ENCODE measurements around the gene SDK1. TPM values are rescaled to one million over a fixed set of nuclear protein-coding genes. Genes with fewer than 3 reads are reported as not detected.
A peak's percentile ranks its signal among the peaks of the same experiment; 100 is the strongest.

SDK1 gene
- total RNA-seq, 1 donor from 2014 or later = 5.4 TPM

DNA sequence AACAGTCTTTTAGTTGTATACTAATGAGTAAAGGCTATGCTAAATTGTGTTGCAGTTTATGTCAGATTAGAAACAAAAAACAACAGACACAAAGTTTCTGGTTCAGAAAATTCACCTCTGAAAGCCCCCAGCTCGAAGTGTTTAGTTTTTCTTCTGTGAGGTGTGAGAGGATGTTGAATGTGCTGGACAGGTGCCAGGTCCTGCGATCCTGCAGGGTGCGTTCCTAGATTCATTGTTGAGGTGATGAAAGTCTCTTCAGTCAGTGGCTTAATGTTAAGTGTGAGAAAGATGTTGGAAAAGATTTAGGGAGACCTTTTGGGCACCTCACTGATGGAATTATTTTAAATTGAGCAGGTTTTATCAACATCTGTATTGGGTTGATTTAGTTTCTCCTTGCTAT, 287.3 kb downstream of the SDK1 start:
- no peaks in the 10 kb centered on the region for H3K9me3 Mint-ChIP-seq (ENCODE audit: unreplicated experiment)
- H3K4me1 Mint-ChIP-seq (ENCODE audit: unreplicated experiment) = peaks cover 11% of the 10 kb centered on the region
- H3K36me3 Mint-ChIP-seq (ENCODE audit: unreplicated experiment) = no peaks in the 10 kb centered on the region
- no peaks in the 10 kb centered on the region for H3K27me3 Mint-ChIP-seq (ENCODE audit: unreplicated experiment)
- no peak overlapping the region for H3K4me3 Mint-ChIP-seq (ENCODE audit: unreplicated experiment)
- no peak for TF ChIP-seq CTCF (IDR thresholded peaks at IDR 0.05)
- no peak for DNase-seq (ENCODE audit: extremely low spot score, unreplicated experiment)
- H3K27ac Mint-ChIP-seq (ENCODE audit: unreplicated experiment) = no peak overlapping the region

- no peaks in the 10 kb centered on the region for H3K36me3 Mint-ChIP-seq (ENCODE audit: unreplicated experiment)
- H3K27ac Mint-ChIP-seq (ENCODE audit: unreplicated experiment) = no peak overlapping the region
- no peak overlapping the region for H3K4me3 Mint-ChIP-seq (ENCODE audit: unreplicated experiment)
- peaks cover 11% of the 10 kb centered on the region for H3K4me1 Mint-ChIP-seq (ENCODE audit: unreplicated experiment)
- no peak for TF ChIP-seq CTCF (IDR thresholded peaks at IDR 0.05)
- H3K27me3 Mint-ChIP-seq (ENCODE audit: unreplicated experiment) = no peaks in the 10 kb centered on the region
- no peak for DNase-seq (ENCODE audit: extremely low spot score, unreplicated experiment)
- no peaks in the 10 kb centered on the region for H3K9me3 Mint-ChIP-seq (ENCODE audit: unreplicated experiment)
These were observed 288.7 kb downstream of the SDK1 start for GRCh38 chr7:3589752-3590151.

GRCh38 chr7:3591219-3591618, 290.2 kb downstream of the SDK1 start:
- Mint-ChIP-seq H3K27me3 (ENCODE audit: unreplicated experiment) (no peaks in the 10 kb centered on the region), H3K9me3 (ENCODE audit: unreplicated experiment) (no peaks in the 10 kb centered on the region), H3K4me1 (ENCODE audit: unreplicated experiment) (peaks cover 11% of the 10 kb centered on the region), H3K27ac (ENCODE audit: unreplicated experiment) (no peak overlapping the region), H3K4me3 (ENCODE audit: unreplicated experiment) (no peak overlapping the region), H3K36me3 (ENCODE audit: unreplicated experiment) (no peaks in the 10 kb centered on the region)
- no peak for DNase-seq (ENCODE audit: extremely low spot score, unreplicated experiment)
- no peak for TF ChIP-seq CTCF (IDR thresholded peaks at IDR 0.05)

DNA sequence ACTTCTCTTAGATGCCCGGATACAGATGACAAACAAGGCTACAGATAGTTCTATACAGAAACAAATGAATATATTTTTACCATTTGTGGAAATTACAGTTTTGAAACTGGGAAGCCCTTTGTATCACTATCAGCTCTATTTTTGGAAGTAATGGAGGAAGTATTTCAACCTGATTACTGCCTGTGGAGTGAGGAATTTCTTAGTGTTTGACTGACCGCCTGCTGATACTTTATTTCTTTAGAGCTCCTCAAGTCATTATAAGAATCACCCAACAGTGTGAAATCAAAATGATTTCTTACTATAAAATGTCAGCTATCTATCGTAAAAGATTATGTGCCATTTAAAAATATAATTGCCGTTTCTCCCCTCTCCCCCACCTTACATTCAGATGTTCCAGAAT, 290.9 kb downstream of the SDK1 start:
- no peak for DNase-seq (ENCODE audit: extremely low spot score, unreplicated experiment)
- Mint-ChIP-seq H3K27me3 (ENCODE audit: unreplicated experiment) (no peaks in the 10 kb centered on the region), H3K4me3 (ENCODE audit: unreplicated experiment) (peak overlapping the region; percentile 36), H3K36me3 (ENCODE audit: unreplicated experiment) (no peaks in the 10 kb centered on the region), H3K27ac (ENCODE audit: unreplicated experiment) (no peak overlapping the region), H3K4me1 (ENCODE audit: unreplicated experiment) (peaks cover 11% of the 10 kb centered on the region), H3K9me3 (ENCODE audit: unreplicated experiment) (no peaks in the 10 kb centered on the region)
- TF ChIP-seq CTCF (IDR thresholded peaks at IDR 0.05) = no peak

GRCh38 chr7:3592401-3593134, 291.5 kb downstream of the SDK1 start:
- peaks cover under 1% of the 10 kb centered on the region for H3K9me3 Mint-ChIP-seq (ENCODE audit: unreplicated experiment)
- no peak for DNase-seq (ENCODE audit: extremely low spot score, unreplicated experiment)
- no peaks in the 10 kb centered on the region for H3K27me3 Mint-ChIP-seq (ENCODE audit: unreplicated experiment)
- peak; percentile 19 for TF ChIP-seq CTCF (IDR thresholded peaks at IDR 0.05)
- H3K4me1 Mint-ChIP-seq (ENCODE audit: unreplicated experiment) = peaks cover 11% of the 10 kb centered on the region
- H3K4me3 Mint-ChIP-seq (ENCODE audit: unreplicated experiment) = peak overlapping the region; percentile 36
- no peaks in the 10 kb centered on the region for H3K36me3 Mint-ChIP-seq (ENCODE audit: unreplicated experiment)
- no peak overlapping the region for H3K27ac Mint-ChIP-seq (ENCODE audit: unreplicated experiment)

Measured in osteocyte (in vitro differentiated cells).